Psoas muscle (tissue), 8 donors: ENCODE results near the gene CDK14. TPM values are rescaled to one million over a fixed set of nuclear protein-coding genes. Genes with fewer than 3 reads are reported as not detected.

ENCODE experiments used
- ATAC-seq, 4 donors: fragments of 200-7000 bp; cut with Tn5 transposase; one replicate each; pipeline ENCODE4 v1.9.1; 2020; ENCODE audit warnings: moderate library complexity in 3 of 4, mild to moderate bottlenecking in 2 of 4
- DNase-seq, 2 donors: peaks; one replicate each; pipeline ENCODE4 v3.0.0-alpha.2; 2020
- H3K27ac ChIP-seq: fragments of 200-600 bp; one replicate; pipeline ENCODE4 v1.8.0; 2022
- H3K27me3 ChIP-seq, 3 donors: fragments of 200-600 bp in 1 of 3; one replicate each; pipeline versions ENCODE4 v1.6.1 to v1.8.0; 2013 to 2022; ENCODE audit warnings: low read length in 2 of 3, mild to moderate bottlenecking in 2 of 3, moderate library complexity in 1 of 3; ENCODE audit not compliant: insufficient read depth in 3 of 3
- H3K36me3 ChIP-seq, 2 donors: fragments of 200-600 bp in 1 of 2; one replicate each; pipeline versions ENCODE4 v1.6.1 to v1.8.0; 2013 to 2022; ENCODE audit warnings: low read depth in 1 of 2, mild to moderate bottlenecking in 1 of 2, moderate library complexity in 1 of 2; ENCODE audit not compliant: insufficient read depth in 1 of 2
- H3K4me1 ChIP-seq: fragments of 200-600 bp; one replicate; pipeline ENCODE4 v1.8.0; 2022
- H3K4me3 ChIP-seq: fragments of 200-600 bp; one replicate; pipeline ENCODE4 v1.8.0; 2022; ENCODE audit warnings: mild to moderate bottlenecking
- H3K9me3 ChIP-seq: fragments of 200-600 bp; one replicate; pipeline ENCODE4 v1.8.0; 2022
- WGBS, 3 donors: extraction: QIAGEN DNeasy Blood & Tissue Kit; methylation state at CpG; one replicate each; pipeline versions ENCODE4 v1.1.6 to v1.1.7; 2013; 5-methylcytosine and 5-hydroxymethylcytosine counted together
- intact Hi-C, 2 donors: fragments of 100-400 bp; cut with DNase I; formaldehyde crosslinking; loops; one replicate each; pipeline versions ENCODE4 v1.11.0 to v1.14.2; 2022
- polyA plus RNA-seq, 3 donors: library from polyadenylated mRNA; stranded (reverse); fragments of 200-250 nt; gene quantifications; one replicate each; pipeline ENCODE4 v1.2.3, GENCODE V29; 2013
- total RNA-seq, 4 donors: library from RNA; stranded (reverse); fragmentation: NEBNext Ultra II Directional in 2 of 4; extraction: Animal tissue kit (Norgen Biotek cat#: 25700) in 2 of 4; gene quantifications; one replicate each; pipeline versions ENCODE4 v1.2.1 to v1.2.4, GENCODE V29; 2021 to 2023
- TF ChIP-seq, protein P1 (sequence below): fragments of 200-600 bp; IDR thresholded peaks from one replicate; pipeline ENCODE4 v1.8.0; 2022; ENCODE audit warnings: antibody characterized with exemption
- donor health status: healthy with polysubstance abuse.
- donor health status: DM: no; HTN: no; CAD: no; lungs with moderate emphysema.
- donor health status: Bipolar disorder and iron deficiency.
- donor health status: healthy.
- donor health status: DM: yes; HTN: yes; CAD: no.
- donor health status: DM: no; HTN: no; CAD: no.
- donor health status: DM: no; HTN: no; CAD: no.
- donor health status: DM: yes; HTN: yes; CAD: no.

The CDK14 gene
- total and polyA plus RNA-seq, 7 donors = 1.7 to 16.6 (median 10.6) TPM

DNA sequence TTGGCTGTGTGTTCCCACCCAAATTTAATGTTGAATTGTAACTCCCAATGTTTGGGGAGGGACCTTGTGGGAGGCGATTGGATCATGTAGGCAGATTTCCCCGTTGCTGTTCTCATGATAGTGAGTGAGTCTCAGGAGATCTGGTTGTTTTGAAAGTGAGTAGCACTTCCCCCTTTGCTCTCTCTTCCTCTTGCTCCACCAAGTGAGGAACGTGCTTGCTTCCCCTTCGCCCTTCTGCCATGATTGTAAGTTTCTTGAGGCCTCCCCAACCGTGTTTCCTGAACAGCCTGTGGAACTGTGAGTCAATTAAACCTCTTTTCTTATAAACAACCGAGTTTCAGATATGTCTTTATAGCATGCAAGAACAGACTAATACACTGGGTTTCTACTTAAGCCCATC, 176.3 kb downstream of the CDK14 start:
- no peaks in the 10 kb centered on the region for H3K9me3 ChIP-seq
- H3K36me3 ChIP-seq = no peaks in the 10 kb centered on the region
- TF ChIP-seq, protein P1, sequence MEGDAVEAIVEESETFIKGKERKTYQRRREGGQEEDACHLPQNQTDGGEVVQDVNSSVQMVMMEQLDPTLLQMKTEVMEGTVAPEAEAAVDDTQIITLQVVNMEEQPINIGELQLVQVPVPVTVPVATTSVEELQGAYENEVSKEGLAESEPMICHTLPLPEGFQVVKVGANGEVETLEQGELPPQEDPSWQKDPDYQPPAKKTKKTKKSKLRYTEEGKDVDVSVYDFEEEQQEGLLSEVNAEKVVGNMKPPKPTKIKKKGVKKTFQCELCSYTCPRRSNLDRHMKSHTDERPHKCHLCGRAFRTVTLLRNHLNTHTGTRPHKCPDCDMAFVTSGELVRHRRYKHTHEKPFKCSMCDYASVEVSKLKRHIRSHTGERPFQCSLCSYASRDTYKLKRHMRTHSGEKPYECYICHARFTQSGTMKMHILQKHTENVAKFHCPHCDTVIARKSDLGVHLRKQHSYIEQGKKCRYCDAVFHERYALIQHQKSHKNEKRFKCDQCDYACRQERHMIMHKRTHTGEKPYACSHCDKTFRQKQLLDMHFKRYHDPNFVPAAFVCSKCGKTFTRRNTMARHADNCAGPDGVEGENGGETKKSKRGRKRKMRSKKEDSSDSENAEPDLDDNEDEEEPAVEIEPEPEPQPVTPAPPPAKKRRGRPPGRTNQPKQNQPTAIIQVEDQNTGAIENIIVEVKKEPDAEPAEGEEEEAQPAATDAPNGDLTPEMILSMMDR = no peak
- no peak overlapping the region for H3K27ac ChIP-seq
- WGBS, 3 donors = 80 to 85% (median 81%) methylated on average over 6 of the region's 6 CpGs
- no peaks in the 10 kb centered on the region for H3K27me3 ChIP-seq
- peaks cover 10% of the 10 kb centered on the region for H3K4me1 ChIP-seq
- DNase-seq = no peak
- intact Hi-C loops = no loop called here
- H3K4me3 ChIP-seq = no peak overlapping the region
- no peak for ATAC-seq

DNA sequence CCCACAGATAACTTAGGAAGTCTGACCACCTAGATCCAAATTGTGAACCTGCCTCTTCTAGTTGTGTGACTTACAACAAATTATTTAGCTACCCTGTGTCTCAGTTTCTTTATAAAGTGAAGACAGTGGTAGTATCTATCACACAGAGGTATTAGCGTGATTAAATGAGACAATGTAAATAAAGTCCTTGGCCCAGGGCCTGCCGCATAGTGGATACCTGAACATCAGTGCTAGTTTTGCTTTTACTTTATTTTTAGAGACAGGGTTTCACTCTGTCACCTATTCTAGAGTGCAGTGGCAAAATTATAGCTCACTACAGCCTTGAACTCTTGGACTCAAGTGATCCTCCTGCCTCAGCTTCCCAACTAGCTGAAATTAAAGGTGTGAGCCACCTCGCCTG, 177.1 kb downstream of the CDK14 start:
- ATAC-seq = no peak
- 92 to 96% (median 94%) methylated on average over 3 of the region's 3 CpGs for WGBS, 3 donors
- intact Hi-C loops = no loop called here
- TF ChIP-seq, protein P1 = no peak
- Histone ChIP-seq H3K27ac (no peak overlapping the region), H3K9me3 (no peaks in the 10 kb centered on the region), H3K4me3 (no peak overlapping the region), H3K27me3 (no peaks in the 10 kb centered on the region), H3K36me3 (no peaks in the 10 kb centered on the region), H3K4me1 (peaks cover 6% of the 10 kb centered on the region)
- no peak for DNase-seq

DNA sequence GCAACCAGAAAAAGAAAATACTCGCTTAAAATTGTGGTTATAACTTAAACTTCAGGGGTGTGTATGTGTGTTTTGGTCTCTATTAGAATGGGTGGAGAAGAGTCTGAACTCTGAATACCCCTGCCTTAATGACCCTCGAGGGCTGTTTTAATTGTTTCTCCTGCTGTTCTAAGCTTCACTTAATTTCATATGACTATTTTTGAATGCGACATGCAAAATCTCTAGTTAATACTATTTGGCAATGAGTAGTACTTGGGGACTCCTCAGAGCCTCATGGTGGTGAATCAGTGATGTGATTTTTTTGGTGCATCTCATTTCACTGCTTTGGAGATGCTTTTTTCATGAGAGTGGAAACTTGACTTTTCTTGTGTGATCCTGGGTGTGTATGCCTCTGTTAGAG, 178.6 kb downstream of the CDK14 start:
- Histone ChIP-seq H3K4me1 (no peaks in the 10 kb centered on the region), H3K9me3 (no peaks in the 10 kb centered on the region), H3K36me3 (no peaks in the 10 kb centered on the region), H3K4me3 (no peak overlapping the region), H3K27ac (no peak overlapping the region), H3K27me3 (no peaks in the 10 kb centered on the region)
- TF ChIP-seq, protein P1 = no peak
- intact Hi-C loops = loop anchor here in 1 of 2 donors (5.0 kb wide), 1 partner anchor 63 kb away; no protein-coding TSS in a partner anchor
- WGBS, 3 donors = 53 to 67% (median 62%) methylated on average over 3 of the region's 3 CpGs
- DNase-seq (no peak), ATAC-seq (no peak)

DNA sequence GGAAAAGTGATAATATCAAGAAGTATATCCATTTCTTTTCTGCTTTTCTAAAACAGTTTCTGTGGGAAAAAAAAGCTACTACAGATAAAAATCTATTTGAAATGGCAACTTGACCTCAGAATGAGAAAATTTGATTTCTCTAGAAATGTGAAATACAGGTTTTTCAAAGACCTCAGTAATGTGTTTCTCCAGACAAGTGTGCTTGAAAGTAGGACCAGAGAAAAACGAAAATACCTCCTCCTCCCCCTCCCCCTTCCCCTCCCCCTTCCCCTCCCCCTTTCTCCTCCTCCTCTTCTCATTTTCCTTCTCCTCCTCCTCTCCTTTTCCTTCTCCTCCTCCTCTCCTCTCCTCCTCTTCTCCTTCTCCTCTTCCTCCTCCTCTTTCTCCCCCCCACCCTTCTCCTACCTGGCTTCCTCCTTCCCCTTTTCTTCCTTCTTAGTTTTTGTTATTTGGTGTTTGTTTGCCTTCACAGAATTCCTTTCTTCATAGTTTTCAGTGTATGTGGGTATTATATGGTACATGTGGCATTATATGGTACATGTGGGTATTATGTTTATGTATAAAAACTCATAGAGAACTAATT, 179.4 kb downstream of the CDK14 start:
- H3K9me3 ChIP-seq = no peaks in the 10 kb centered on the region
- intact Hi-C loops = loop anchor here in 1 of 2 donors (5.0 kb wide), 1 partner anchor 62 kb away; no protein-coding TSS in a partner anchor
- H3K4me3 ChIP-seq = no peak overlapping the region
- no peaks in the 10 kb centered on the region for H3K27me3 ChIP-seq
- 80 to 100% (median 83%) methylated on average over 1 of the region's 1 CpG for WGBS, 3 donors
- no peak overlapping the region for H3K27ac ChIP-seq
- H3K4me1 ChIP-seq = no peaks in the 10 kb centered on the region
- TF ChIP-seq, protein P1 = no peak
- no peaks in the 10 kb centered on the region for H3K36me3 ChIP-seq
- ATAC-seq (no peak), DNase-seq (no peak)

DNA sequence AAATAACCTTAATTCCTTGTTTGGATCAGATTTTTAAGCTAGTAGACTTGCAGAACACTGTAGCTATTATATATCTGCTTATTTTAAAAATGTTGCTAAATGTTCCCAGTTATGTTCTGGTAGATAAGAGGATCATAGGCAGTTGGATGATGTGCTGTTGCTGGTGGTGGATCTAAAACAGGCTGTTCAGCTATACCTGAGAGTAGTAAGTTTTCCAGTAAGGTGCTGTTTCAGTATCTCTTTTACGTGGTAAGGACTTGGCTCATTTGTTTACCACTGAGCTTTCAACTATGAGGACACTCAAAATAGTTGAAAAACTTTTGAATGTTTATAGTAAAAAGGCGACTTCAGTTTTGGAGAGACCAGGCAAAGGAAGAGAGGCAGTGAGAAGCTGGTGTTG, 180.9 kb downstream of the CDK14 start:
- Histone ChIP-seq H3K27me3 (no peaks in the 10 kb centered on the region), H3K27ac (no peak overlapping the region), H3K4me3 (no peak overlapping the region), H3K36me3 (no peaks in the 10 kb centered on the region), H3K9me3 (no peaks in the 10 kb centered on the region), H3K4me1 (no peaks in the 10 kb centered on the region)
- TF ChIP-seq, protein P1 = no peak
- WGBS, 3 donors = 61 to 72% (median 70%) methylated on average over 2 of the region's 2 CpGs
- intact Hi-C loops = loop anchor here in 1 of 2 donors (5.0 kb wide), 1 partner anchor 60 kb away; no protein-coding TSS in a partner anchor
- no peak for ATAC-seq
- DNase-seq = no peak
